Measurements from ENCODE around the gene PRSS12. TPM values are rescaled to one million over a fixed set of nuclear protein-coding genes. Genes with fewer than 3 reads are reported as not detected.

The PRSS12 gene
- total RNA-seq, 1 experiment from 2014 or later: 5.4 TPM

- Histone ChIP-seq H3K23ac (ENCODE audit: insufficient read length, low read depth, low read length) (no peak overlapping the region), H2BK12ac (ENCODE audit: insufficient read length, low read depth, low read length) (no peak overlapping the region), H3K4me1 (ENCODE audit: insufficient read depth, low read length) (no peaks in the 10 kb centered on the region), H3K79me2 (ENCODE audit: insufficient read depth, low read length) (no peaks in the 10 kb centered on the region), H3K9ac (ENCODE audit: extremely low read depth, insufficient read length, low read length) (no peak overlapping the region), H2BK20ac (ENCODE audit: low read depth, low read length, poor library complexity, severe bottlenecking) (no peak overlapping the region), H3K56ac (ENCODE audit: insufficient read length, low read depth, low read length) (no peak overlapping the region), H3T11ph (ENCODE audit: low read length) (no peak overlapping the region), H3K4ac (ENCODE audit: low read depth, low read length) (no peak overlapping the region), H4K8ac (replicated peaks; ENCODE audit: insufficient read length, low read depth, low read length) (no peak overlapping the region), H3K14ac (ENCODE audit: insufficient read depth, low read length) (no peak overlapping the region), H3K27me3 (ENCODE audit: insufficient read depth, low read length) (no peaks in the 10 kb centered on the region), H3K4me2 (ENCODE audit: insufficient read depth, insufficient read length, low read length) (no peak overlapping the region), H2BK120ac (ENCODE audit: low read depth, low read length, poor library complexity, severe bottlenecking) (no peak overlapping the region), H3K79me1 (ENCODE audit: insufficient read depth, low read depth, low read length, poor library complexity, severe bottlenecking) (no peaks in the 10 kb centered on the region), H2AK5ac (ENCODE audit: insufficient read length, low read length) (no peak overlapping the region), H4K20me1 (ENCODE audit: control insufficient read depth, insufficient read depth, insufficient read length) (no peaks in the 10 kb centered on the region), H2BK15ac (ENCODE audit: low read depth, low read length) (no peak overlapping the region), H3K27ac (ENCODE audit: insufficient read length, low read depth, low read length) (no peak overlapping the region), H3K23me2 (ENCODE audit: insufficient read length, low read depth, low read length, poor library complexity, severe bottlenecking) (no peaks in the 10 kb centered on the region), H2BK5ac (ENCODE audit: insufficient read length, low read length) (no peak overlapping the region), H3K18ac (ENCODE audit: insufficient read length, low read depth, low read length) (no peak overlapping the region), H4K5ac (ENCODE audit: insufficient read length, low read depth, low read length) (no peak overlapping the region), H2AFZ (ENCODE audit: low read length) (no peak overlapping the region), H3K9me3 (ENCODE audit: control insufficient read depth, low read depth, low read length) (no peaks in the 10 kb centered on the region), H4K91ac (ENCODE audit: insufficient read length, low read depth, low read length) (no peak overlapping the region)
- no peaks in the 10 kb centered on the region for H3K36me3 Mint-ChIP-seq (ENCODE audit: insufficient read depth in 1 of 3, low read depth in 3 of 3)
- H3K27me3 Mint-ChIP-seq (ENCODE audit: low read depth): no peaks in the 10 kb centered on the region
- no peaks in the 10 kb centered on the region for H3K9me3 Mint-ChIP-seq
- no peak overlapping the region for H3K4me3 Mint-ChIP-seq
- no CpG with 5 or more reads among the region's 1 CpG for WGBS (ENCODE audit: extremely low coverage, insufficient read length, low lambda C conversion rate)
- H3K27ac Mint-ChIP-seq: no peak overlapping the region
- H3K4me1 Mint-ChIP-seq: peaks cover 4 to 6% of the 10 kb centered on the region in 2 experiments; a peak in 1 of 4 replicates
- TF ChIP-seq, protein P1, sequence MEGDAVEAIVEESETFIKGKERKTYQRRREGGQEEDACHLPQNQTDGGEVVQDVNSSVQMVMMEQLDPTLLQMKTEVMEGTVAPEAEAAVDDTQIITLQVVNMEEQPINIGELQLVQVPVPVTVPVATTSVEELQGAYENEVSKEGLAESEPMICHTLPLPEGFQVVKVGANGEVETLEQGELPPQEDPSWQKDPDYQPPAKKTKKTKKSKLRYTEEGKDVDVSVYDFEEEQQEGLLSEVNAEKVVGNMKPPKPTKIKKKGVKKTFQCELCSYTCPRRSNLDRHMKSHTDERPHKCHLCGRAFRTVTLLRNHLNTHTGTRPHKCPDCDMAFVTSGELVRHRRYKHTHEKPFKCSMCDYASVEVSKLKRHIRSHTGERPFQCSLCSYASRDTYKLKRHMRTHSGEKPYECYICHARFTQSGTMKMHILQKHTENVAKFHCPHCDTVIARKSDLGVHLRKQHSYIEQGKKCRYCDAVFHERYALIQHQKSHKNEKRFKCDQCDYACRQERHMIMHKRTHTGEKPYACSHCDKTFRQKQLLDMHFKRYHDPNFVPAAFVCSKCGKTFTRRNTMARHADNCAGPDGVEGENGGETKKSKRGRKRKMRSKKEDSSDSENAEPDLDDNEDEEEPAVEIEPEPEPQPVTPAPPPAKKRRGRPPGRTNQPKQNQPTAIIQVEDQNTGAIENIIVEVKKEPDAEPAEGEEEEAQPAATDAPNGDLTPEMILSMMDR (conservative IDR thresholded peaks at IDR 0.05): no peak
- DNase-seq: no peak
Observed at GRCh38 chr4:118289794-118290193, 63.0 kb downstream of the PRSS12 start.
